IPS-11a (cell line): Measurements from ENCODE around the gene KCNIP1.
"Not testable (repeated sequence)": the region's sequence is repeated elsewhere in the genome, so short reads cannot be mapped to it uniquely, and the experiment has no call there.

Experiments
- H3K4me3 ChIP-seq: one replicate; pipeline ENCODE4 v1.5.1; 2013; ENCODE audit warnings: low read depth, low read length, control low read depth

KCNIP1 gene

GRCh38 chr5:170765868-170766267, 262.0 kb downstream of the KCNIP1 start:
- H3K4me3 ChIP-seq: not testable (repeated sequence)

DNA sequence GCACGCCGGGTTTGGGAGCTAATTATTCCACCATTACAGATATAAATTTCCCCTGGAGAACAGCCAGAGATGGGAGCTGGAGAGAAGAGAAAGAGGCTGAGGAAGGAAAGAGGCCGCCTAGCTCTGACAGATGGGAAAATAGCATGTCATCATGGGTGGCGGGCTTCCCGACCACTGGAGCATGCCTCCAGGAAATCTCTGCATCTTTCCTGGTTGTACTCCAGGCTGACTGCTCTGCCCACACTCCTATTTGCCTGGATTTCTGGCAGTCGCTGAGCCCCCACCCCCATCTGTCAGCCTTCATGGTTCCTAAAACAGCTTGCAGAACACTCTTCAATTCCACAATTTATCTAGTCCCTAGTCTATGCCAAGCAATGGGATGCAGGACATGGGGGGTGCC, 265.4 kb downstream of the KCNIP1 start:
- H3K4me3 ChIP-seq: no peak overlapping the region

DNA sequence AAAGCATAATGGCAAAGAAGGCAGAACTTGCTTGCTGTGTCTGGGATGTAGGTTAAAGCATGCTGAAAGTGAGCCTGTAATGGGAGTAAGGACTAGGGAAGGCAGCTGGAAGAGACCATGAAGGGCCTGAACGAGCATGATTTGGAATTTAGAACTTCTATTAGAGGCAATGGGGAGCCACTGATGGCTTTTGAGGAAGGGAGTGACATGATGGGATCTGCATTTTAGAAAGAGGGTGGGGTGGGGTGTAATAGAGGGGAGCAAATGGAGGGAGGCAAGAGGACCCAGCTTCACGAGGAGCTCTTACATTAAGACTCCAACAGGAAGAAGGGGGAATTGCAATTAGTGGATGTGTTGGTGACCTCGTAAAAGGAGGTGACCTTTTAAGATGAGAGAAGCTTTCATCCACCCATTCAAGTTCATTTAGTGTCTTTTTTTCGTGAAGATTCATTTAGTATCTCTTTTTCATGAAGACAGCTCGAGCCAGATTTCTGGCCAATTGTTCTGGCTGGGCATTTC, 266.1 kb downstream of the KCNIP1 start:
- H3K4me3 ChIP-seq: no peak overlapping the region

DNA sequence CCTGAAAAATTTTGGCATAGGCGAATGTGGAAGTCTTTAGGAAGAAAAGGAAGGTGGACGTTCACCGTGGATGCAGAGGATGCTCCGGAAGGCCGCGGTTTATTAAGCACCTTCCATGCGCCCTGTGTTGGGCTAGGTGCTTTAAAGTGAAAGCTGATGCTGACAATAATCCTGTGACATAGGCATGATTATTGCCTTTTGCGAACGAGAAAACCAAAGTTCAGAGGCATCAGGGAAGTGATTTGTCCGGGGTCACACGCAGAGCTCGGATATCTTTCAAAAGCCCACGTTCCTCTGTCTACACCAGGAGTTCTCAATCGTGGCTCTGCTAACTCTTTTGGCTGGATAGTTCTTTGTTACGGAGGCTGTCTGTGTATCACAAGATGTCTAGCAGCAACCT, 267.7 kb downstream of the KCNIP1 start:
- H3K4me3 ChIP-seq: no peak overlapping the region

GRCh38 chr5:170773024-170773985, 269.5 kb downstream of the KCNIP1 start:
- H3K4me3 ChIP-seq: no peak overlapping the region

- no peak overlapping the region for H3K4me3 ChIP-seq
Observed at GRCh38 chr5:170774831-170775230, 271.0 kb downstream of the KCNIP1 start.

- no peak overlapping the region for H3K4me3 ChIP-seq
Observed at GRCh38 chr5:170781946-170782345, 278.1 kb downstream of the KCNIP1 start.

DNA sequence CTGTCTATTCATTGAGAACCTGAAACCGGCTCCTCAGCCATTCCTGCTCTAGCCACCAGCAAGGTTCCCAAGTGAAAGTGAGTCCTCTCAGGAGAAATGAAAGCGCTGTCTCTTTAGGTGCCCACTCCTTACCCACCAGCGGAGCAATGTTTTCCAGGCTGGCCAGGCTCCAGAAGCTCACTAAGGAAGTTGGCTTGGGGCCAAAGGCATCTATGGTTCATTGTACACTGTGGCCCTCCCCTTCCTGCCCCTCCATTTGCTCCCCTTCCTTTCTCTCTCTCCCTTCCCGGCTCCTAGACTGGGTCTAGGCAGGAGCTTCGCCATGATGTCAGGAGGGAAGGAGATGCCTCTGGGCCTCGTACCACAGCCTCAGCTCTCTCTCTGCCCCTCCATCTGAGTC, 278.6 kb downstream of the KCNIP1 start:
- no peak overlapping the region for H3K4me3 ChIP-seq

- H3K4me3 ChIP-seq: no peak within 1 kb of the TSS
Observed at GRCh38 chr5:170783498-170784247, 279.9 kb downstream of the KCNIP1 start, which contains the start of gene GABRP. Gene GABRP (plus strand): TSS chr5:170783725. CDS start chr5:170788616, 4,891 bp downstream.

DNA sequence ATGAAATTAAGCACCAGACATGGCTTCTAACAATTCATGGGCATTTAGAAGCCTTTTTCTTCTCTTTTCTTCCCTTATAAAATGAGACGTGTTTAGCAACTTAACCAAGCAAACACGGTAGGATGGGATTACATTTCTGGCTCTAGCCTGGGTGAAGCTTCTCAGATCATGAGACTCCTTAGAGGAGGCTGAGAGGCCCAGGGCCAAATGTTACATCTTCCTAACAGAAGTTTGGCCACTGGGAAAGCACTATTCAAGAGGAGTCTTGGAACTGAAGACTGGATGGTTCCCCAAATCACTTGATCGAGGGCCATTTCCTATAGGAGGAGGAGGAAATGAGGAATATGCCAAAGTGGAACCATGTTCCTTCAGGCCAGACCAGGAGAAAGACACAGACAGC, 281.6 kb downstream of the KCNIP1 start:
- H3K4me3 ChIP-seq: no peak overlapping the region
